DND-41 (cell line): ENCODE results near the gene CTSO.

Experiments used
- ATAC-seq: fragments of 200-7000 bp; cut with Tn5 transposase; 3 replicates; pipeline ENCODE4 v1.9.1; 2021; ENCODE audit warnings: low read depth; ENCODE audit not compliant: insufficient read depth
- DNase-seq: peaks from one replicate; pipeline ENCODE4 v3.0.0-alpha.2; 2020
- H2AFZ ChIP-seq: 2 replicates; pipeline ENCODE4 v1.6.0; 2012; ENCODE audit warnings: low read depth, low read length
- H3K27ac ChIP-seq: 2 replicates; pipeline ENCODE4 v1.5.1; 2012; ENCODE audit warnings: low read length, inconsistent platforms
- H3K27me3 ChIP-seq: fragments of 200-600 bp; sonication (generic); 2 replicates; pipeline ENCODE4 v1.6.0; 2012; ENCODE audit warnings: low read length, mild to moderate bottlenecking, inconsistent platforms; ENCODE audit not compliant: insufficient read depth, poor library complexity
- H3K36me3 ChIP-seq: 2 replicates; pipeline ENCODE4 v1.5.1; 2012; ENCODE audit warnings: low read length, inconsistent platforms; ENCODE audit not compliant: insufficient read depth
- H3K4me1 ChIP-seq: 2 replicates; pipeline ENCODE4 v1.5.1; 2012; ENCODE audit warnings: mild to moderate bottlenecking, low read length; ENCODE audit not compliant: insufficient read depth
- H3K4me2 ChIP-seq: 2 replicates; pipeline ENCODE4 v1.6.0; 2012; ENCODE audit warnings: mild to moderate bottlenecking, moderate library complexity, low read length, inconsistent platforms; ENCODE audit not compliant: insufficient read depth
- H3K4me3 ChIP-seq, 2 experiments: fragments of 200-600 bp in 1 of 2; shearing (Covaris generic) in 1 of 2; 2 replicates each; pipeline ENCODE4 v1.5.1; 2012 to 2016; ENCODE audit warnings: inconsistent platforms in 2 of 2, low read length in 2 of 2, mild to moderate bottlenecking in 2 of 2, low read depth in 1 of 2, moderate library complexity in 1 of 2
- H3K79me2 ChIP-seq: 2 replicates; pipeline ENCODE4 v1.6.0; 2012; ENCODE audit warnings: low read length, inconsistent platforms; ENCODE audit not compliant: insufficient read depth
- H3K9ac ChIP-seq: 2 replicates; pipeline ENCODE4 v1.6.0; 2012; ENCODE audit warnings: low read depth, mild to moderate bottlenecking, inconsistent platforms, low read length, moderate library complexity
- H3K9me3 ChIP-seq: 2 replicates; pipeline ENCODE4 v1.5.1; 2012; ENCODE audit warnings: low read length, moderate library complexity, mild to moderate bottlenecking, inconsistent platforms; ENCODE audit not compliant: insufficient read depth, severe bottlenecking
- H4K20me1 ChIP-seq: 2 replicates; pipeline ENCODE4 v1.6.0; 2012; ENCODE audit warnings: low read length; ENCODE audit not compliant: insufficient read depth
- CTCF ChIP-seq: IDR thresholded peaks from 2 replicates; pipeline ENCODE4 v1.5.1; 2012; ENCODE audit warnings: borderline replicate concordance, low read length, moderate library complexity, mild to moderate bottlenecking; ENCODE audit not compliant: poor library complexity, severe bottlenecking; ENCODE audit errors: extremely low read depth
- EZH2 ChIP-seq: IDR thresholded peaks from 3 replicates; pipeline ENCODE4 v1.6.1; 2012; ENCODE audit warnings: borderline replicate concordance, low read depth, mild to moderate bottlenecking, moderate library complexity, low read length, inconsistent platforms; ENCODE audit not compliant: severe bottlenecking

The CTSO gene

GRCh38 chr4:155950461-155950860 is 3.2 kb downstream of the CTSO start:
- ATAC-seq (no peak), DNase-seq (no peak)
- TF ChIP-seq CTCF (no peak), EZH2 (no peak)
- Histone ChIP-seq H3K27me3 (no peaks in the 10 kb centered on the region), H2AFZ (no peak overlapping the region), H3K27ac (no peak overlapping the region), H3K9me3 (no peaks in the 10 kb centered on the region), H3K4me1 (peaks cover 14% of the 10 kb centered on the region), H3K4me2 (no peak overlapping the region), H3K4me3 (no peak overlapping the region), H3K9ac (no peak overlapping the region), H3K79me2 (no peaks in the 10 kb centered on the region), H4K20me1 (no peaks in the 10 kb centered on the region), H3K36me3 (no peaks in the 10 kb centered on the region)

GRCh38 chr4:155948541-155948940 is 5.1 kb downstream of the CTSO start:
- Histone ChIP-seq H3K4me2 (no peak overlapping the region), H3K27me3 (no peaks in the 10 kb centered on the region), H3K79me2 (no peaks in the 10 kb centered on the region), H3K4me3 (no peak overlapping the region), H3K9me3 (no peaks in the 10 kb centered on the region), H2AFZ (no peak overlapping the region), H3K27ac (no peak overlapping the region), H3K4me1 (peaks cover 7% of the 10 kb centered on the region), H4K20me1 (no peaks in the 10 kb centered on the region), H3K9ac (no peak overlapping the region), H3K36me3 (no peaks in the 10 kb centered on the region)
- TF ChIP-seq CTCF (no peak), EZH2 (no peak)
- ATAC-seq (no peak), DNase-seq (no peak)

GRCh38 chr4:155946486-155946885 is 7.2 kb downstream of the CTSO start:
- no peaks in the 10 kb centered on the region for H4K20me1 ChIP-seq
- no peak overlapping the region for H3K4me3 ChIP-seq
- no peak overlapping the region for H3K4me2 ChIP-seq
- no peak for ATAC-seq
- H3K27ac ChIP-seq, result no peak overlapping the region
- no peak for DNase-seq
- TF ChIP-seq CTCF (no peak), EZH2 (no peak)
- no peaks in the 10 kb centered on the region for H3K27me3 ChIP-seq
- H3K36me3 ChIP-seq, result no peaks in the 10 kb centered on the region
- H3K9ac ChIP-seq, result no peak overlapping the region
- H3K79me2 ChIP-seq, result no peaks in the 10 kb centered on the region
- no peaks in the 10 kb centered on the region for H3K4me1 ChIP-seq
- H3K9me3 ChIP-seq, result no peaks in the 10 kb centered on the region
- no peak overlapping the region for H2AFZ ChIP-seq

GRCh38 chr4:155944516-155944915 is 9.2 kb downstream of the CTSO start:
- H4K20me1 ChIP-seq, result no peaks in the 10 kb centered on the region
- no peaks in the 10 kb centered on the region for H3K27me3 ChIP-seq
- H3K9ac ChIP-seq, result no peak overlapping the region
- no peaks in the 10 kb centered on the region for H3K4me1 ChIP-seq
- DNase-seq (no peak), ATAC-seq (no peak)
- no peak overlapping the region for H2AFZ ChIP-seq
- no peaks in the 10 kb centered on the region for H3K79me2 ChIP-seq
- no peaks in the 10 kb centered on the region for H3K9me3 ChIP-seq
- H3K4me2 ChIP-seq, result no peak overlapping the region
- H3K36me3 ChIP-seq, result no peaks in the 10 kb centered on the region
- TF ChIP-seq CTCF (no peak), EZH2 (no peak)
- H3K27ac ChIP-seq, result no peak overlapping the region
- no peak overlapping the region for H3K4me3 ChIP-seq
